GM18861 (cell line): ENCODE results near the gene GIMAP8.

Experiments used
- ATAC-seq: cut with Tn5 transposase; IDR thresholded peaks from one replicate; pipeline ENCODE4 v1.9.1; 2021; ENCODE audit not compliant: unreplicated experiment

GIMAP8 gene

GRCh38 chr7:150450491-150451001, at the start of gene GIMAP8:
Gene GIMAP8 (plus strand): TSS chr7:150450630. CDS start chr7:150466699, 16,069 bp downstream.
- ATAC-seq: no peak

GRCh38 chr7:150400788-150401423, 49.5 kb upstream of the GIMAP8 start:
- ATAC-seq: no peak

GRCh38 chr7:150401424-150401790, 49.0 kb upstream of the GIMAP8 start:
- no peak for ATAC-seq

GRCh38 chr7:150401861-150402631, 48.4 kb upstream of the GIMAP8 start:
- no peak for ATAC-seq

- no peak for ATAC-seq
These were observed 47.6 kb upstream of the GIMAP8 start for GRCh38 chr7:150402671-150403321.

- no peak for ATAC-seq
These were observed 46.9 kb upstream of the GIMAP8 start for GRCh38 chr7:150403376-150404171.

- ATAC-seq: no peak
These were observed 46.1 kb upstream of the GIMAP8 start for GRCh38 chr7:150404172-150404804.

GRCh38 chr7:150404805-150405583, 45.4 kb upstream of the GIMAP8 start:
- ATAC-seq: peak; percentile 29

GRCh38 chr7:150405584-150406311, 44.7 kb upstream of the GIMAP8 start:
- no peak for ATAC-seq

- ATAC-seq: no peak
These were observed 44.2 kb upstream of the GIMAP8 start for GRCh38 chr7:150406312-150406566.

- peak; percentile 59 for ATAC-seq
These were observed 43.6 kb upstream of the GIMAP8 start for GRCh38 chr7:150406567-150407421.

- no peak for ATAC-seq
These were observed 42.6 kb upstream of the GIMAP8 start for GRCh38 chr7:150407588-150408392.

GRCh38 chr7:150408393-150409299, 41.8 kb upstream of the GIMAP8 start:
- ATAC-seq: peak; percentile 30

- ATAC-seq: no peak
These were observed 41.0 kb upstream of the GIMAP8 start for GRCh38 chr7:150409300-150410030.

- no peak for ATAC-seq
These were observed 40.3 kb upstream of the GIMAP8 start for GRCh38 chr7:150410131-150410530.
